Right cardiac atrium (tissue), 5 donors: Measurements from ENCODE around the gene GRK1. TPM values are rescaled to one million over a fixed set of nuclear protein-coding genes. Genes with fewer than 3 reads are reported as not detected.

Experiments
- ATAC-seq, 2 donors: fragments of 200-7000 bp; cut with Tn5 transposase; one replicate each; pipeline versions ENCODE4 v1.8.0 to v1.9.1; 2020; ENCODE audit warnings: moderate library complexity in 2 of 2, mild to moderate bottlenecking in 1 of 2
- DNase-seq, 3 donors: peaks; one replicate each; pipeline ENCODE4 v3.0.0-alpha.2; 2020
- H3K27ac ChIP-seq: one replicate; pipeline ENCODE4 v1.5.1; 2013; ENCODE audit warnings: mild to moderate bottlenecking, low read length, control low read depth, moderate library complexity
- H3K27me3 ChIP-seq: one replicate; pipeline ENCODE4 v1.6.1; 2013; ENCODE audit not compliant: control insufficient read depth, insufficient read depth
- H3K4me1 ChIP-seq: one replicate; pipeline ENCODE4 v1.6.1; 2013; ENCODE audit warnings: low read length; ENCODE audit not compliant: control insufficient read depth, insufficient read depth
- H3K4me3 ChIP-seq: one replicate; pipeline ENCODE4 v1.5.1; 2013; ENCODE audit warnings: low read length, control low read depth
- H3K9me3 ChIP-seq: one replicate; pipeline ENCODE4 v1.6.1; 2013; ENCODE audit warnings: low read length; ENCODE audit not compliant: control insufficient read depth
- WGBS: extraction: QIAGEN DNeasy Blood & Tissue Kit; methylation state at CpG from one replicate; pipeline ENCODE4 v1.1.7; 2013; 5-methylcytosine and 5-hydroxymethylcytosine counted together
- intact Hi-C, 4 donors: fragments of 100-400 bp; cut with DNase I; formaldehyde crosslinking; loops; one replicate each; pipeline versions ENCODE4 v1.11.0 to v1.14.0; 2022 to 2023
- polyA plus RNA-seq: library from polyadenylated mRNA; stranded (reverse); fragments of 200-250 nt; gene quantifications from one replicate; pipeline ENCODE4 v1.2.3, GENCODE V29; 2013
- total RNA-seq, 4 donors: library from RNA; stranded (reverse); fragmentation: NEBNext Ultra II Directional; extraction: Animal tissue kit (Norgen Biotek cat#: 25700); gene quantifications; one replicate each; pipeline ENCODE4 v1.2.1, GENCODE V29; 2021
- donor health status: healthy with polysubstance abuse.
- donor health status: DM: no; HTN: yes; CAD: no.
- donor health status: DM: no; HTN: no; CAD: no.
- donor health status: DM: no; HTN: yes; CAD: no; lungs with severe emphysema.
- donor health status: DM: yes; HTN: yes; CAD: no.

The GRK1 gene
- total and polyA plus RNA-seq, 5 donors, result 0.24 to 0.66 (median 0.43) TPM; not detected in 2

GRCh38 chr13:113759525-113760137, 92.6 kb downstream of the GRK1 start:
- peak overlapping the region; percentile 32 for H3K27ac ChIP-seq
- H3K4me1 ChIP-seq, result no peaks in the 10 kb centered on the region
- ATAC-seq (peak; percentile 22 to 40), DNase-seq (peak; percentile 45 to 78 (median 62))
- intact Hi-C loops, result no loop called here
- peak overlapping the region; percentile 93 for H3K4me3 ChIP-seq
- under 1% methylated on average over 26 of the region's 26 CpGs for WGBS
- H3K9me3 ChIP-seq, result no peaks in the 10 kb centered on the region
- H3K27me3 ChIP-seq, result no peaks in the 10 kb centered on the region

GRCh38 chr13:113761136-113761535, 94.1 kb downstream of the GRK1 start:
- 73% methylated on average over 7 of the region's 7 CpGs for WGBS
- no peak overlapping the region for H3K4me3 ChIP-seq
- intact Hi-C loops, result no loop called here
- DNase-seq, result no peak
- H3K4me1 ChIP-seq, result no peaks in the 10 kb centered on the region
- no peak overlapping the region for H3K27ac ChIP-seq
- H3K27me3 ChIP-seq, result no peaks in the 10 kb centered on the region
- no peak for ATAC-seq
- no peaks in the 10 kb centered on the region for H3K9me3 ChIP-seq

GRCh38 chr13:113762075-113762474, 95.1 kb downstream of the GRK1 start:
- Histone ChIP-seq H3K4me3 (no peak overlapping the region), H3K4me1 (no peaks in the 10 kb centered on the region), H3K27ac (no peak overlapping the region), H3K9me3 (no peaks in the 10 kb centered on the region), H3K27me3 (no peaks in the 10 kb centered on the region)
- intact Hi-C loops, result no loop called here
- 81% methylated on average over 2 of the region's 2 CpGs for WGBS
- ATAC-seq (no peak), DNase-seq (no peak)

GRCh38 chr13:113762538-113762937, 95.5 kb downstream of the GRK1 start:
- WGBS, result 83% methylated on average over 11 of the region's 11 CpGs
- ATAC-seq, result no peak

GRCh38 chr13:113763254-113763653, 96.2 kb downstream of the GRK1 start:
- ATAC-seq (no peak), DNase-seq (no peak)
- Histone ChIP-seq H3K9me3 (no peaks in the 10 kb centered on the region), H3K27me3 (no peaks in the 10 kb centered on the region), H3K4me1 (no peaks in the 10 kb centered on the region), H3K4me3 (no peak overlapping the region), H3K27ac (no peak overlapping the region)
- intact Hi-C loops, result no loop called here
- 86% methylated on average over 13 of the region's 13 CpGs for WGBS

More at GRCh38 chr13:113762538-113762937, 95.5 kb downstream of the GRK1 start:
- Histone ChIP-seq H3K4me1 (no peaks in the 10 kb centered on the region), H3K27ac (no peak overlapping the region), H3K9me3 (no peaks in the 10 kb centered on the region), H3K27me3 (no peaks in the 10 kb centered on the region), H3K4me3 (no peak overlapping the region)
- intact Hi-C loops, result no loop called here
- no peak for DNase-seq

GRCh38 chr13:113763961-113764792, 97.2 kb downstream of the GRK1 start:
- no peak for DNase-seq
- intact Hi-C loops, result no loop called here
- H3K4me1 ChIP-seq, result no peaks in the 10 kb centered on the region
- ATAC-seq, result no peak
- WGBS, result 90% methylated on average over 25 of the region's 25 CpGs
- H3K27ac ChIP-seq, result no peak overlapping the region
- H3K27me3 ChIP-seq, result no peaks in the 10 kb centered on the region
- no peaks in the 10 kb centered on the region for H3K9me3 ChIP-seq
- no peak overlapping the region for H3K4me3 ChIP-seq

- no peaks in the 10 kb centered on the region for H3K27me3 ChIP-seq
- no peak overlapping the region for H3K4me3 ChIP-seq
- DNase-seq (no peak), ATAC-seq (no peak)
- no peaks in the 10 kb centered on the region for H3K4me1 ChIP-seq
- intact Hi-C loops, result no loop called here
- H3K9me3 ChIP-seq, result no peaks in the 10 kb centered on the region
- H3K27ac ChIP-seq, result no peak overlapping the region
- 91% methylated on average over 19 of the region's 19 CpGs for WGBS
Measured at GRCh38 chr13:113764793-113765563, 98.0 kb downstream of the GRK1 start.

- intact Hi-C loops, result no loop called here
- Histone ChIP-seq H3K4me1 (no peaks in the 10 kb centered on the region), H3K4me3 (no peak overlapping the region), H3K27me3 (no peaks in the 10 kb centered on the region), H3K27ac (no peak overlapping the region), H3K9me3 (no peaks in the 10 kb centered on the region)
- 62% methylated on average over 4 of the region's 4 CpGs for WGBS
- ATAC-seq (no peak), DNase-seq (no peak)
Measured at GRCh38 chr13:113765564-113765910, 98.5 kb downstream of the GRK1 start.

- no peak for DNase-seq
- intact Hi-C loops, result no loop called here
Measured at GRCh38 chr13:113766035-113766800, 99.2 kb downstream of the GRK1 start.

GRCh38 chr13:113767366-113767765, 100.3 kb downstream of the GRK1 start:
- Histone ChIP-seq H3K4me1 (no peaks in the 10 kb centered on the region), H3K4me3 (no peak overlapping the region), H3K27ac (no peak overlapping the region), H3K9me3 (no peaks in the 10 kb centered on the region), H3K27me3 (no peaks in the 10 kb centered on the region)
- intact Hi-C loops, result no loop called here
- ATAC-seq (no peak), DNase-seq (no peak)
- 77% methylated on average over 2 of the region's 2 CpGs for WGBS

More at GRCh38 chr13:113766035-113766800, 99.2 kb downstream of the GRK1 start:
- 82% methylated on average over 30 of the region's 30 CpGs for WGBS
- Histone ChIP-seq H3K27ac (no peak overlapping the region), H3K4me3 (no peak overlapping the region), H3K9me3 (no peaks in the 10 kb centered on the region), H3K4me1 (no peaks in the 10 kb centered on the region), H3K27me3 (no peaks in the 10 kb centered on the region)
- no peak for ATAC-seq
